ENCODE data around the gene MN1. TPM values are rescaled to one million over a fixed set of nuclear protein-coding genes. Genes with fewer than 3 reads are reported as not detected.

MN1 gene
- total RNA-seq = under 1 TPM; 0.06 TPM

- Mint-ChIP-seq H3K27me3 (peaks cover 36% of the 10 kb centered on the region), H3K36me3 (no peaks in the 10 kb centered on the region), H3K4me1 (peaks cover 10% of the 10 kb centered on the region), H3K4me3 (peak within 1 kb of the TSS; percentile 75), H3K9me3 (no peaks in the 10 kb centered on the region), H3K27ac (no peak within 1 kb of the TSS)
- peak; percentile 43 for DNase-seq
These were observed at the start of gene MN1 for GRCh38 chr22:27801616-27802345. MN1 (minus strand) TSS chr22:27801756; CDS start chr22:27800543, 1,213 bp downstream.

- Mint-ChIP-seq H3K4me3 (no peak overlapping the region), H3K27me3 (no peaks in the 10 kb centered on the region), H3K9me3 (no peaks in the 10 kb centered on the region), H3K36me3 (peaks cover 41% of the 10 kb centered on the region), H3K27ac (no peak overlapping the region), H3K4me1 (peaks cover 5% of the 10 kb centered on the region)
- DNase-seq = no peak
These were observed 48.5 kb upstream of the MN1 start for GRCh38 chr22:27850000-27850521.

DNA sequence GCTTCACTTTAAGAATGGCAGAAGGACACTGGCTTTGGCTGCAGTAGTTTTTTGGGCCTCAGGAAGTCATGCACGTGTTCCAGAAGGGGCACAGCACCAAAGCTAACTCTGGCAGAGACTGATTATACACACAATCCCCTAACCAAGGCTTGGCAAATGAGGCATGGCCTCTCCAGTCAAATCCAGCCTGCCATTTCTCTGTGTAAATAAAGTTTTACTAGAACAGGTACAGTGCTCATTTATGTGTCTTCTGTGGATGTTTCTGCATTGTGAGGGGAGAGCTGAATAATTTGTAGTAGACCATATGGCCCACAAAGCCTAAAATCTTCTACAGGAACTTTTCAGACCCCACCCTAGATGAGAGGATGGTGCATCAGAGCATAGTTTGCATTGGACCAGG lies 46.4 kb upstream of the MN1 start:
- H3K27ac Mint-ChIP-seq = peak overlapping the region; percentile 27

GRCh38 chr22:27846910-27847309 lies 45.4 kb upstream of the MN1 start:
- no peak for DNase-seq
- no peaks in the 10 kb centered on the region for H3K9me3 Mint-ChIP-seq
- H3K4me1 Mint-ChIP-seq = peaks cover 5% of the 10 kb centered on the region
- no peak overlapping the region for H3K4me3 Mint-ChIP-seq
- peaks cover 31% of the 10 kb centered on the region for H3K36me3 Mint-ChIP-seq
- H3K27ac Mint-ChIP-seq = peak overlapping the region; percentile 46
- H3K27me3 Mint-ChIP-seq = no peaks in the 10 kb centered on the region

More for the DNA sequence above, 46.4 kb upstream of the MN1 start:
- Mint-ChIP-seq H3K9me3 (no peaks in the 10 kb centered on the region), H3K36me3 (peaks cover 36% of the 10 kb centered on the region), H3K4me3 (no peak overlapping the region), H3K27me3 (no peaks in the 10 kb centered on the region), H3K4me1 (peaks cover 5% of the 10 kb centered on the region)
- no peak for DNase-seq

DNA sequence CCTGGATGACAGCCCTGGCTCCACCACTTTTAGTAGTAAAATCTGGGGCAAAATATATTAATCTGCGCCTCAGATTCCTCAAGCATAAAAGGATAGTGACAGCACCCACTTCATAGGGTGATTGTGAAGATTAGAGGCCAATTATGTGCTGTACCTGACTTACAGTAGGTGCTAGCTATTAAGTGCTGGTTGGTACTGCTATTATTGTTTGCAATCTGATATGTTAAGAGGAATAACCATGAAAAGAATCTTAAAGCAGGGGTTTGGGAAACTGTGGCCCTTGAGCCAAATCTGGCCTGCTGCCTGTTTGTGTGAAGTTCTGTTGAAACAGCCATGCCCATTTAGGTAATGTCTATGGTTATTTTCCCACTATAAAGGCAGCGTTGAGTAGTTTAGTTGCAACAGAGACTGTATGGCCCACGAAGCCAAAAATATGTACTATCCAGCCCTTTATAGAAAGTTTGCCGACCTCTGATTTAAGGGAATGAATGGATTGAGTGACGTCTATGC lies 44.7 kb upstream of the MN1 start:
- Mint-ChIP-seq H3K4me1 (peaks cover 5% of the 10 kb centered on the region), H3K27me3 (no peaks in the 10 kb centered on the region), H3K9me3 (no peaks in the 10 kb centered on the region), H3K36me3 (peaks cover 27% of the 10 kb centered on the region), H3K27ac (no peak overlapping the region), H3K4me3 (no peak overlapping the region)
- DNase-seq = no peak

GRCh38 chr22:27845644-27846043 lies 44.1 kb upstream of the MN1 start:
- H3K27me3 Mint-ChIP-seq = no peaks in the 10 kb centered on the region
- H3K27ac Mint-ChIP-seq = no peak overlapping the region
- H3K4me1 Mint-ChIP-seq = peaks cover 5% of the 10 kb centered on the region
- no peak overlapping the region for H3K4me3 Mint-ChIP-seq
- DNase-seq = no peak
- peaks cover 24% of the 10 kb centered on the region for H3K36me3 Mint-ChIP-seq
- H3K9me3 Mint-ChIP-seq = no peaks in the 10 kb centered on the region

DNA sequence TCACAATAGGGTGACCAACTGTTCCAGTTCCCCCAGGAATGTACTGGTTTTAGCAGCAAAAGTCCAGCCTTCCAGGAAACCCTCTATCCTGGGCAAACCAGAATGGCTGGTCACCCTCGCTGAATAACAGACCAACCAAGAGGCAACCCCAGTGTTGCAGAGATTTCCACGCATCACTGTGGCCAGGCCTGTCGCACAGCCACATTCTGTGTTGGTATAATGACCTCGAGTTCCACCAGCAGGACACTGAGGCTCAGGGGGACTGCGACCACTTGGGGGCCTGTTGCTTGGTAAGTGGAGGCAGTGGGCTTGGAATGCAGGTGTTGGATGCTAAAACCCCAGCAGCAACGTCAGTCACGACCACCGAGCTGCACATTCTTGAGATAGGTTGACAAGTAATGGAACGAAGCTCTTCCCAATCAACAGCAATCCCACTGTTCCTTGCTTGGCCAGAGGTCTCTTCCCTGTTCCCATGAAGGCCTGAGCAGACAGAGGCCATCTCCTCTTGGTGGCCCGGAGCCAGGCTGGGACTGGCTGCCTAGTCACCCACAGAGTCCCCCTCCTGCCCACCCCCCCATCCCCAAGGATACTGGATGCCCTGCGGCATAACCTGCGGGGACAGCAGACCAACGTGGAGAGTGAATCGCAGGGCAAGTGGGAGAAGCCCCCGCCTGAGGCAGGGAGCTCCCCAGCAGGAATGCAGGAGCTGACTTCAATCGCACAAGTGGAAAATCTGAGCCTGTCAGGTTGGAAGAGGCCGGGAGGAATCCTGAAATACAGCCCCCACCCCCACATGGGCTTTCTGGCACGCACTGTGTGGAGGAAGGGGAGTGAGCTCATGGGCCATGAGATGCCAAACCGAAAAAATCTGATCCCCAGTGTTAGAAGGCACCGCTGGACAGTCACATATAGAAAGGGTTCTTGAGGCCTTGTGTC lies 43.4 kb upstream of the MN1 start:
- Mint-ChIP-seq H3K27ac (no peak overlapping the region), H3K4me1 (peaks cover 1% of the 10 kb centered on the region)

DNA sequence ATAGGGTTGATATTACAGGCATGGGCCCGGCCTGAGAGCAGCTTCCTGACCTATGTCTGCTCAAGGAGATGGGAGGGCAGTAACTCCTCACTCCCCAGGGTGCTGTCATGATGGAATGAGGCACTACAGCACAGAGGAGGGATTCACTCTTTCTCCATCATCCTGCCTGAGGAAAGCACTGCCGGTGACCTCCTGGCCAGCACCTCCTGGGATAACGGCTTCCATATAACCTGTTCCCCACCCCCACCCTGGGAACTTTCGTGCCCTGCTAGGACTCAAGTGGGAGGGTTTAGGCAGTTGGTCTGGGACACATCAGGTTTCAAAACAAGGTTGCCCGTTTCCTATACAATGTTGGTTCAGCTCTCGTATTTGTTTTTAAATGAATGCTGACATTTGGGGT lies 42.7 kb upstream of the MN1 start:
- Mint-ChIP-seq H3K27ac (no peak overlapping the region), H3K9me3 (no peaks in the 10 kb centered on the region), H3K27me3 (no peaks in the 10 kb centered on the region), H3K4me3 (no peak overlapping the region), H3K36me3 (peaks cover 25% of the 10 kb centered on the region), H3K4me1 (peaks cover 1% of the 10 kb centered on the region)
- no peak for DNase-seq

More for the DNA sequence above, 43.4 kb upstream of the MN1 start:
- H3K36me3 Mint-ChIP-seq = peaks cover 24% of the 10 kb centered on the region
- no peaks in the 10 kb centered on the region for H3K27me3 Mint-ChIP-seq
- no peak overlapping the region for H3K4me3 Mint-ChIP-seq
- no peaks in the 10 kb centered on the region for H3K9me3 Mint-ChIP-seq
- no peak for DNase-seq

DNA sequence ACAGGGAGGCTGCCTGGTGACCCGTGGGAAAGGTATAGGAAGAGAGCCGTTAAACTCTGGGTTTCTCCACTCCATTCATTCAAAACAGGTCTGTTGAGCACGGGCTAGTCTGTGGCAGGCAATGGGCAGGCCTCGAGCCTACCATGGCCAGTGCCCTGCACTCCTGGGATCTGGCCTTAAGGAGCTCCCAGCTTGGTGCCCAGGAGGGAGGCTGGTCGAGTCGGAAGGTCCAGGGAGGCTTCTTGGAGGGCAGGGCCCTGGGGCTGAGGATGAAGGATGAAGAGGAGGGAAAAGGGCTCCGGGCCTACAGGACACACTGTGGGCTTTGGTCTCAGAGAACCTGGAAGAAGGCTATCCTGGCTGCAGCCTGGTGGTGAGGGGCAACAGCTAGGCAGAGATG lies 41.9 kb upstream of the MN1 start:
- Mint-ChIP-seq H3K36me3 (peaks cover 22% of the 10 kb centered on the region), H3K4me1 (no peaks in the 10 kb centered on the region), H3K27ac (no peak overlapping the region), H3K27me3 (no peaks in the 10 kb centered on the region), H3K4me3 (no peak overlapping the region), H3K9me3 (peaks cover 3% of the 10 kb centered on the region)
- no peak for DNase-seq

DNA sequence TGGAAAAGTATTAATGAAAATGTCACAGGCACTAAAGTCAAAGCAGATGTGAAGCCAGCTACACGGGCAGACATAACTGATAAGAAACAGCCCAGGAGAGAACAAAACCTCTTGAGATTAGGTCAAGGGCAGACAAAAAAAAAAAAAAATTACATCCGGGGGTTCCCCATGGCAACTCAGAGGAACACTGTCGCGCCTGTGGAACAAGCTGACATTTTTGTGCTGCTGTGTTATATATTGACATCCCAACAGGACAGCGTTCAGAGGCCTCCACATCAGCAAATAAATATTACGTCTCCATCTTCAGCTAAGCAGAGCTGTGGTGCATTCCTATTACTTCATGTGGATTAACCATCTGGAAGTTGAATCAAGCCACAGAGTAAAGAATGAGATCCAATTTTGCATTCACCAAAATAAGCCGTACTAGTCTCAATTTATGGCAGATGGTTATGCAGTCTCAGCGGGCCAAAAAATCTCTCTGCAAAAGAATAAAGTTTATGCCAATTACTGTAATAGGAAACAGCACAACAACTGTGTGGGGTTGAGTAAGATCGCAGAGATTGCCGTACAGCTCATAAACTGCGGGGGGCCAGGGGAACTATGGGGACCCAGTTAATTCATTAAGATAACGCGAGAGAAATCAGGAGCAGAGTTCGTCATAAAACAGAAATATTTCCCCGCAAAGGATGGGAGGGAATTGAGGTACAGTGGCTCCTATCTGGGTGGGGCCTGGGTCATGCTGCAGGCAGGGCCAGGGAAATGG lies 41.3 kb upstream of the MN1 start:
- Mint-ChIP-seq H3K36me3 (peaks cover 20% of the 10 kb centered on the region), H3K4me1 (no peaks in the 10 kb centered on the region), H3K27ac (no peak overlapping the region), H3K4me3 (no peak overlapping the region), H3K27me3 (no peaks in the 10 kb centered on the region), H3K9me3 (peaks cover 3% of the 10 kb centered on the region)
- no peak for DNase-seq

- peaks cover 22% of the 10 kb centered on the region for H3K36me3 Mint-ChIP-seq
- no peaks in the 10 kb centered on the region for H3K4me1 Mint-ChIP-seq
- peaks cover 8% of the 10 kb centered on the region for H3K9me3 Mint-ChIP-seq
- H3K27ac Mint-ChIP-seq = no peak overlapping the region
- H3K27me3 Mint-ChIP-seq = no peaks in the 10 kb centered on the region
- DNase-seq = no peak
- H3K4me3 Mint-ChIP-seq = no peak overlapping the region
These were observed 40.6 kb upstream of the MN1 start for GRCh38 chr22:27842201-27842600.

DNA sequence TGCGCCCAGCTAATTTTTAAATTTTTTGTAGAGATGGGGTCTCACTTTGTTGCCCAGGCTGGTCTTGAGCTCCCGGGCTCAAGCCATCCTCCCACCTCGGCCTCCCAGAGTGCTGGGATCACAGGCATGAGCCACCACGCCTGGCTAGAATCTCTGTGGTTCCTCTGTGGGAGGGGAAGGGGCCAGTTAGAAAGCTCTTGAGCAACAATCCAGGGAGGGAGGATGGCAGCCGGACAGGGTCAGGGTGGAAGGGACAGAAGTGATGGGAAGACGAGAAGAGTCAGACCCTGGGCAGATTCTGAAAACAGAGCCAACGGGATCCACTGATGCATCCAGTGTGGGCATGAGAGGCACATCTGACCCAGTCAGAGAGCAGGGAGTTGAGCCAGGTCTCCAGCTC lies 38.9 kb upstream of the MN1 start:
- no peak overlapping the region for H3K27ac Mint-ChIP-seq

DNA sequence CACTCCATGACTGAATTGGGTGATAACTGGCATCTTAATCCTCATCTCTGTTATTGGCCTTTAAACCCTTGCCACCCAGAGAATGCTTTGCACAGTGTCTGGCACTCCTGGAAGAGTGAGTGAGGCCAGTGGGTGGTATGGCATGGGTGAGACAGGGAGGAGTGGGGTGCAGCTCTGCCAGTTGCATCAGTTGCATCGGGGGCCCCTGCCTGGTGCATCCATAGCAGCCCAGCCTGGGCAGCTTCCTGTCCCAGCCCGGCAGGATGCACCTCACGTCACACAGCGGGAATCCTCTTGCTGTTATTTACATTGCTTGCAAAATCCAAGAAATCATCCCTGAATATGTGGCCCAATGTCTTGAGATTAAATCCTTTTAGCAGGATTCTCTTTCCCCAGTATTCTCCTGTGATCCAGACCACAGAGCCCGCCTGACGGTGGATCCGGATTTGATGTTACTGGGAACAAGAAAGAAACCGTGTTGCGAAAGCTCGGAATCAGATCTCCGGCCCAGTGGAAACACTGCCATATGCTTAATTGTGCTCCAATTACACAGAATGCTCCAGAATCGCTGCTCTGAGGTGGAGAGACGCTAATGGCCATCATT lies 37.6 kb upstream of the MN1 start:
- peaks cover 11% of the 10 kb centered on the region for H3K9me3 Mint-ChIP-seq
- no peaks in the 10 kb centered on the region for H3K4me1 Mint-ChIP-seq
- no peaks in the 10 kb centered on the region for H3K27me3 Mint-ChIP-seq
- peaks cover 20% of the 10 kb centered on the region for H3K36me3 Mint-ChIP-seq
- no peak overlapping the region for H3K27ac Mint-ChIP-seq
- no peak for DNase-seq
- H3K4me3 Mint-ChIP-seq = no peak overlapping the region

More for the DNA sequence above, 38.9 kb upstream of the MN1 start:
- H3K4me3 Mint-ChIP-seq = no peak overlapping the region
- peaks cover 22% of the 10 kb centered on the region for H3K36me3 Mint-ChIP-seq
- no peaks in the 10 kb centered on the region for H3K27me3 Mint-ChIP-seq
- H3K4me1 Mint-ChIP-seq = no peaks in the 10 kb centered on the region
- peaks cover 11% of the 10 kb centered on the region for H3K9me3 Mint-ChIP-seq
- no peak for DNase-seq

- no peaks in the 10 kb centered on the region for H3K27me3 Mint-ChIP-seq
- H3K9me3 Mint-ChIP-seq = peaks cover 11% of the 10 kb centered on the region
- no peak overlapping the region for H3K4me3 Mint-ChIP-seq
- peaks cover 12% of the 10 kb centered on the region for H3K4me1 Mint-ChIP-seq
- no peak overlapping the region for H3K27ac Mint-ChIP-seq
- H3K36me3 Mint-ChIP-seq = peaks cover 20% of the 10 kb centered on the region
- DNase-seq = no peak
These were observed 34.6 kb upstream of the MN1 start for GRCh38 chr22:27836181-27836580.

Data from activated naive CD8-positive, alpha-beta T cell treated with anti-CD3 and anti-CD28 coated beads for 36 hours (primary cell).